ENCODE data around the gene C14orf93.

The C14orf93 gene

GRCh38 chr14:23034498-23035302, 24.8 kb upstream of the C14orf93 start, which contains the start of gene PSMB5:
PSMB5 (minus strand) TSS chr14:23034900; CDS start chr14:23034881, 19 bp downstream.
- Histone ChIP-seq H3K36me3 (ENCODE audit: insufficient read depth, low read length) (peaks cover 10% of the 10 kb centered on the region), H3K9ac (ENCODE audit: low read depth, low read length) (peak within 1 kb of the TSS; percentile 66)

GRCh38 chr14:23033801-23034497, 24.0 kb upstream of the C14orf93 start:
- Histone ChIP-seq H3K9ac (ENCODE audit: low read depth, low read length) (peak overlapping the region; percentile 66), H3K36me3 (ENCODE audit: insufficient read depth, low read length) (peaks cover 16% of the 10 kb centered on the region), H3K4me1 (ENCODE audit: insufficient read depth, low read length) (no peaks in the 10 kb centered on the region), H3K9me3 (ENCODE audit: control insufficient read depth, insufficient read depth, low read length) (no peaks in the 10 kb centered on the region)

More at GRCh38 chr14:23034498-23035302, 24.8 kb upstream of the C14orf93 start, which contains the start of gene PSMB5:
- Histone ChIP-seq H3K4me1 (ENCODE audit: insufficient read depth, low read length) (no peaks in the 10 kb centered on the region), H3K9me3 (ENCODE audit: control insufficient read depth, insufficient read depth, low read length) (no peaks in the 10 kb centered on the region)

- Histone ChIP-seq H3K4me1 (ENCODE audit: insufficient read depth, low read length) (no peaks in the 10 kb centered on the region), H3K9me3 (ENCODE audit: control insufficient read depth, insufficient read depth, low read length) (no peaks in the 10 kb centered on the region), H3K36me3 (ENCODE audit: insufficient read depth, low read length) (peaks cover 17% of the 10 kb centered on the region), H3K9ac (ENCODE audit: low read depth, low read length) (0 out of 2 replicates have a peak overlapping the region, but pooled peaks have one; percentile 66)
Observed at GRCh38 chr14:23033251-23033727, 23.3 kb upstream of the C14orf93 start.

GRCh38 chr14:23030936-23031335, 21.0 kb upstream of the C14orf93 start:
- H3K36me3 ChIP-seq (ENCODE audit: insufficient read depth, low read length), result peaks cover 24% of the 10 kb centered on the region
- H3K9me3 ChIP-seq (ENCODE audit: control insufficient read depth, insufficient read depth, low read length), result no peaks in the 10 kb centered on the region
- H3K9ac ChIP-seq (ENCODE audit: low read depth, low read length), result no peak overlapping the region
- H3K4me1 ChIP-seq (ENCODE audit: insufficient read depth, low read length), result peaks cover 3% of the 10 kb centered on the region; the same call in 1 of the 2 replicates

- H3K36me3 ChIP-seq (ENCODE audit: insufficient read depth, low read length), result peaks cover 33% of the 10 kb centered on the region
- no peak overlapping the region for H3K9ac ChIP-seq (ENCODE audit: low read depth, low read length)
Observed at GRCh38 chr14:23028799-23029198, 18.9 kb upstream of the C14orf93 start.

GRCh38 chr14:23025151-23025814, 15.3 kb upstream of the C14orf93 start:
- Histone ChIP-seq H3K36me3 (ENCODE audit: insufficient read depth, low read length) (peaks cover 23% of the 10 kb centered on the region), H3K4me1 (ENCODE audit: insufficient read depth, low read length) (peaks cover 14% of the 10 kb centered on the region), H3K9ac (ENCODE audit: low read depth, low read length) (no peak overlapping the region), H3K9me3 (ENCODE audit: control insufficient read depth, insufficient read depth, low read length) (no peaks in the 10 kb centered on the region)

More at GRCh38 chr14:23028799-23029198, 18.9 kb upstream of the C14orf93 start:
- no peaks in the 10 kb centered on the region for H3K9me3 ChIP-seq (ENCODE audit: control insufficient read depth, insufficient read depth, low read length)
- peaks cover 14% of the 10 kb centered on the region for H3K4me1 ChIP-seq (ENCODE audit: insufficient read depth, low read length)

- Histone ChIP-seq H3K9ac (ENCODE audit: low read depth, low read length) (no peak overlapping the region), H3K36me3 (ENCODE audit: insufficient read depth, low read length) (peaks cover 23% of the 10 kb centered on the region), H3K9me3 (ENCODE audit: control insufficient read depth, insufficient read depth, low read length) (no peaks in the 10 kb centered on the region), H3K4me1 (ENCODE audit: insufficient read depth, low read length) (peaks cover 14% of the 10 kb centered on the region)
Observed at GRCh38 chr14:23024612-23025075, 14.7 kb upstream of the C14orf93 start.

GRCh38 chr14:23023795-23024152, 13.8 kb upstream of the C14orf93 start:
- H3K9me3 ChIP-seq (ENCODE audit: control insufficient read depth, insufficient read depth, low read length), result no peaks in the 10 kb centered on the region
- peaks cover 16% of the 10 kb centered on the region for H3K36me3 ChIP-seq (ENCODE audit: insufficient read depth, low read length)
- H3K9ac ChIP-seq (ENCODE audit: low read depth, low read length), result no peak overlapping the region
- H3K4me1 ChIP-seq (ENCODE audit: insufficient read depth, low read length), result peaks cover 14% of the 10 kb centered on the region

- Histone ChIP-seq H3K36me3 (ENCODE audit: insufficient read depth, low read length) (peaks cover 16% of the 10 kb centered on the region), H3K4me1 (ENCODE audit: insufficient read depth, low read length) (peaks cover 14% of the 10 kb centered on the region), H3K9ac (ENCODE audit: low read depth, low read length) (no peak overlapping the region), H3K9me3 (ENCODE audit: control insufficient read depth, insufficient read depth, low read length) (no peaks in the 10 kb centered on the region)
Observed at GRCh38 chr14:23023022-23023794, 13.3 kb upstream of the C14orf93 start.

- Histone ChIP-seq H3K4me1 (ENCODE audit: insufficient read depth, low read length) (peaks cover 14% of the 10 kb centered on the region), H3K9ac (ENCODE audit: low read depth, low read length) (no peak overlapping the region), H3K36me3 (ENCODE audit: insufficient read depth, low read length) (peaks cover 13% of the 10 kb centered on the region), H3K9me3 (ENCODE audit: control insufficient read depth, insufficient read depth, low read length) (no peaks in the 10 kb centered on the region)
Observed at GRCh38 chr14:23021889-23022442, 12.0 kb upstream of the C14orf93 start.

GRCh38 chr14:23021434-23021833, 11.5 kb upstream of the C14orf93 start:
- Histone ChIP-seq H3K4me1 (ENCODE audit: insufficient read depth, low read length) (peaks cover 14% of the 10 kb centered on the region), H3K36me3 (ENCODE audit: insufficient read depth, low read length) (peaks cover 13% of the 10 kb centered on the region), H3K9me3 (ENCODE audit: control insufficient read depth, insufficient read depth, low read length) (no peaks in the 10 kb centered on the region), H3K9ac (ENCODE audit: low read depth, low read length) (no peak overlapping the region)

- peaks cover 4% of the 10 kb centered on the region; the same call in 1 of the 2 replicates for H3K36me3 ChIP-seq (ENCODE audit: insufficient read depth, low read length)
- H3K4me1 ChIP-seq (ENCODE audit: insufficient read depth, low read length), result peaks cover 8% of the 10 kb centered on the region; the same call in 1 of the 2 replicates
- H3K9me3 ChIP-seq (ENCODE audit: control insufficient read depth, insufficient read depth, low read length), result no peaks in the 10 kb centered on the region
Observed at GRCh38 chr14:23020143-23021128, 10.5 kb upstream of the C14orf93 start.

More at GRCh38 chr14:23020143-23021128, 10.5 kb upstream of the C14orf93 start:
- H3K9ac ChIP-seq (ENCODE audit: low read depth, low read length), result no peak overlapping the region
